GM11168 (cell line): ENCODE results near the gene RESF1.

Experiments used
- in situ Hi-C: fragments of 300-500 bp; cut with MboI; formaldehyde crosslinking; loops from one replicate; pipeline ENCODE4 v1.12.0; 2022; ENCODE audit warnings: low sequenced_read_pairs; ENCODE audit not compliant: unreplicated experiment

Gene RESF1

GRCh38 chr12:32005496-32006125 is 46.4 kb downstream of the RESF1 start:
- in situ Hi-C loops = no loop called here
